Caco-2 (cell line): ENCODE results near the gene MNX1. TPM values are rescaled to one million over a fixed set of nuclear protein-coding genes. Genes with fewer than 3 reads are reported as not detected.
A peak's percentile ranks its signal among the peaks of the same experiment; 100 is the strongest.

Source experiments
- BruUV-seq: library from RNA; stranded (reverse); fragments of 400-500 nt; replicated peaks from 2 replicates; lab custom pipeline; 2021; lab: Mats Ljungman, UMichigan
- CTCF ChIA-PET: fragments of 300-600 bp; sonication (Branson Sonifier 250); formaldehyde crosslinking; loops from one replicate; lab custom pipeline; 2022; ENCODE audit warnings: antibody characterized with exemption; lab: Charles Lee
- POLR2A ChIA-PET: fragments of 300-600 bp; sonication (Branson Sonifier 250); formaldehyde crosslinking; loops from one replicate; lab custom pipeline; 2022; ENCODE audit warnings: antibody characterized with exemption; lab: Charles Lee
- DNase-seq, 2 experiments: peaks; one replicate each; pipeline versions ENCODE4 v3.0.0 to v3.0.0-alpha.2; 2020 to 2022
- H3K27me3 ChIP-seq: replicated peaks from 2 replicates; pipeline ENCODE4 v1.6.0; 2011; ENCODE audit warnings: low read length; ENCODE audit not compliant: control insufficient read depth, insufficient read depth
- H3K36me3 ChIP-seq: 2 replicates; pipeline ENCODE4 v1.5.1; 2011; ENCODE audit warnings: low read length; ENCODE audit not compliant: control insufficient read depth, insufficient read depth
- H3K4me1 ChIP-seq: fragments of 250-450 bp; sonication (Bioruptor Pico); 2 replicates; pipeline ENCODE4 v1.5.1; 2020; ENCODE audit warnings: mild to moderate bottlenecking
- H3K4me3 ChIP-seq: 2 replicates; pipeline ENCODE4 v1.5.1; 2011; ENCODE audit warnings: low read depth, mild to moderate bottlenecking, control low read depth, low read length
- H3K9me3 ChIP-seq: fragments of 250-450 bp; sonication (Bioruptor Pico); 2 replicates; pipeline ENCODE4 v1.5.1; 2020; ENCODE audit warnings: mild to moderate bottlenecking, moderate library complexity
- H3K27ac Mint-ChIP-seq: one replicate; pipeline ENCODE4 v1.8.0; 2022; ENCODE audit warnings: mixed read lengths; ENCODE audit not compliant: unreplicated experiment
- H3K27me3 Mint-ChIP-seq: one replicate; pipeline ENCODE4 v1.8.0; 2022; ENCODE audit warnings: mixed read lengths; ENCODE audit not compliant: insufficient read depth, unreplicated experiment
- H3K36me3 Mint-ChIP-seq: one replicate; pipeline ENCODE4 v1.8.0; 2022; ENCODE audit warnings: mild to moderate bottlenecking, mixed read lengths; ENCODE audit not compliant: insufficient read depth, unreplicated experiment
- H3K4me1 Mint-ChIP-seq: one replicate; pipeline ENCODE4 v1.8.0; 2022; ENCODE audit warnings: low read depth, mixed read lengths; ENCODE audit not compliant: unreplicated experiment
- H3K4me3 Mint-ChIP-seq: one replicate; pipeline ENCODE4 v1.8.0; 2022; ENCODE audit warnings: mild to moderate bottlenecking, moderate library complexity, mixed read lengths; ENCODE audit not compliant: unreplicated experiment
- H3K9me3 Mint-ChIP-seq: one replicate; pipeline ENCODE4 v1.8.0; 2022; ENCODE audit warnings: mixed read lengths; ENCODE audit not compliant: unreplicated experiment
- intact Hi-C: fragments of 100-400 bp; cut with micrococcal nuclease; formaldehyde crosslinking; loops from one replicate; pipeline ENCODE4 v1.10.0; 2022; ENCODE audit not compliant: unreplicated experiment
- total RNA-seq: library from RNA; stranded (reverse); gene quantifications from 2 replicates; pipeline ENCODE4 v1.2.3, GENCODE V29; 2022
- TF ChIP-seq, protein P1 (sequence below), 2 experiments: fragments of 200-600 bp in 1 of 2; IDR thresholded peaks; 1 replicate in 1 of 2; 2 replicates in 1 of 2; pipeline versions ENCODE4 v1.5.1 to v1.8.0; 2011 to 2022; ENCODE audit warnings: antibody characterized with exemption in 1 of 2, control low read depth in 1 of 2, inconsistent platforms in 1 of 2, low read depth in 1 of 2, low read length in 1 of 2, mild to moderate bottlenecking in 1 of 2, moderate library complexity in 1 of 2; ENCODE audit not compliant: insufficient read depth in 1 of 2, severe bottlenecking in 1 of 2, unreplicated experiment in 1 of 2

The MNX1 gene
- total RNA-seq, 1 experiment from 2014 or later: 36.5 TPM

DNA sequence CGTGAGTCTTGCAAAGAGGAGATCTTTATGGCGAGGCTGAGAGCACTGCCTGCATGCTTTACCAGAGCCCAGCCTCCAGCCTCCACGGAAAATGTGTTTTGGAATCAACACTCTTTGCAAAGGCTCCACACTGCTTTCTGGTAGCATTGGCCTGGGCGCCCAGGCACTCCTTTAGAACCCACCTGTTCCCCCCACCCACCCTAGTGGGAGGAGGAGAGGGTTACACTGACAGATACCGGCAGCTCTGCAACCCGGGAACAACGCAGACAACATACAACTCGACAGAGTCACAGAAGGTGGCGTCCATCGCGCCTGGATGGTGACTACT, 5.5 kb upstream of the MNX1 start:
- POLR2A ChIA-PET: no interaction called here
- H3K4me1 Mint-ChIP-seq: peaks cover 31% of the 10 kb centered on the region
- H3K27me3 Mint-ChIP-seq: no peaks in the 10 kb centered on the region
- no TSS peak for BruUV-seq
- CTCF ChIA-PET: no interaction called here
- H3K9me3 ChIP-seq: no peaks in the 10 kb centered on the region
- no peaks in the 10 kb centered on the region for H3K9me3 Mint-ChIP-seq
- H3K4me3 ChIP-seq: no peak overlapping the region
- H3K4me1 ChIP-seq: peaks cover 27% of the 10 kb centered on the region
- intact Hi-C loops: no loop called here
- TF ChIP-seq, protein P1, sequence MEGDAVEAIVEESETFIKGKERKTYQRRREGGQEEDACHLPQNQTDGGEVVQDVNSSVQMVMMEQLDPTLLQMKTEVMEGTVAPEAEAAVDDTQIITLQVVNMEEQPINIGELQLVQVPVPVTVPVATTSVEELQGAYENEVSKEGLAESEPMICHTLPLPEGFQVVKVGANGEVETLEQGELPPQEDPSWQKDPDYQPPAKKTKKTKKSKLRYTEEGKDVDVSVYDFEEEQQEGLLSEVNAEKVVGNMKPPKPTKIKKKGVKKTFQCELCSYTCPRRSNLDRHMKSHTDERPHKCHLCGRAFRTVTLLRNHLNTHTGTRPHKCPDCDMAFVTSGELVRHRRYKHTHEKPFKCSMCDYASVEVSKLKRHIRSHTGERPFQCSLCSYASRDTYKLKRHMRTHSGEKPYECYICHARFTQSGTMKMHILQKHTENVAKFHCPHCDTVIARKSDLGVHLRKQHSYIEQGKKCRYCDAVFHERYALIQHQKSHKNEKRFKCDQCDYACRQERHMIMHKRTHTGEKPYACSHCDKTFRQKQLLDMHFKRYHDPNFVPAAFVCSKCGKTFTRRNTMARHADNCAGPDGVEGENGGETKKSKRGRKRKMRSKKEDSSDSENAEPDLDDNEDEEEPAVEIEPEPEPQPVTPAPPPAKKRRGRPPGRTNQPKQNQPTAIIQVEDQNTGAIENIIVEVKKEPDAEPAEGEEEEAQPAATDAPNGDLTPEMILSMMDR (IDR thresholded peaks at IDR 0.05; ENCODE audit: insufficient read depth in 1 of 2, low read depth in 1 of 2, low read length in 1 of 2, severe bottlenecking in 1 of 2, unreplicated experiment in 1 of 2): no peak
- H3K36me3 Mint-ChIP-seq: peaks cover 27% of the 10 kb centered on the region
- no peak overlapping the region for H3K27ac Mint-ChIP-seq
- no peak overlapping the region for H3K4me3 Mint-ChIP-seq
- DNase-seq: peak in 1 of 2 experiments; percentile 15
- no peaks in the 10 kb centered on the region for H3K27me3 ChIP-seq
- no peaks in the 10 kb centered on the region for H3K36me3 ChIP-seq

GRCh38 chr7:157014635-157015555, 4.4 kb upstream of the MNX1 start:
- Mint-ChIP-seq H3K4me3 (peak overlapping the region; percentile 63), H3K4me1 (peaks cover 31% of the 10 kb centered on the region), H3K27ac (peak overlapping the region; percentile 90), H3K36me3 (peaks cover 28% of the 10 kb centered on the region), H3K9me3 (no peaks in the 10 kb centered on the region), H3K27me3 (no peaks in the 10 kb centered on the region)
- H3K9me3 ChIP-seq: no peaks in the 10 kb centered on the region
- H3K27me3 ChIP-seq: no peaks in the 10 kb centered on the region
- ChIA-PET POLR2A (interaction anchor here (1.8 kb wide), 1 partner anchor 8 kb away, joined by 4 read pairs; no protein-coding TSS in a partner anchor), CTCF (interaction anchor here (2.1 kb wide), 1 partner anchor 121 kb away, joined by 7 read pairs; no protein-coding TSS in a partner anchor)
- TF ChIP-seq, protein P1 (IDR thresholded peaks at IDR 0.05; ENCODE audit: insufficient read depth in 1 of 2, low read depth in 1 of 2, low read length in 1 of 2, severe bottlenecking in 1 of 2, unreplicated experiment in 1 of 2): no peak
- no peaks in the 10 kb centered on the region for H3K36me3 ChIP-seq
- H3K4me1 ChIP-seq: peaks cover 27% of the 10 kb centered on the region
- no peak overlapping the region for H3K4me3 ChIP-seq
- BruUV-seq: no TSS peak
- DNase-seq: peak in 1 of 2 experiments; percentile 22
- intact Hi-C loops: loop anchor here (1.0 to 2.0 kb wide), 3 partner anchors 16 to 32 kb away; no protein-coding TSS in a partner anchor
